HUDEP-2 (cell line): ENCODE results near the gene PLCH1.

Experiments used
- DNase-seq, 76 experiments: peaks; one replicate each; lab custom pipeline; 2025; ENCODE audit not compliant: unreplicated experiment in 76 of 76; lab: John Stamatoyannopoulos, UW

Gene PLCH1

GRCh38 chr3:155365178-155365783 is 379.6 kb downstream of the PLCH1 start:
- DNase-seq = no peak

GRCh38 chr3:155364492-155364891 is 380.4 kb downstream of the PLCH1 start:
- no peak for DNase-seq

- no peak for DNase-seq
Observed at GRCh38 chr3:155363690-155364070, 381.2 kb downstream of the PLCH1 start.

- DNase-seq = no peak
Observed at GRCh38 chr3:155362808-155363689, 381.8 kb downstream of the PLCH1 start.

GRCh38 chr3:155360281-155360680 is 384.6 kb downstream of the PLCH1 start:
- no peak for DNase-seq

- peak in 3 of 76 experiments; percentile 1 to 9 (median 2) for DNase-seq
Observed at GRCh38 chr3:155356594-155357370, 388.1 kb downstream of the PLCH1 start.

- no peak for DNase-seq
Observed at GRCh38 chr3:155354658-155355057, 390.2 kb downstream of the PLCH1 start.

- DNase-seq = peak in 23 of 76 experiments; percentile 1 to 59 (median 22)
Observed at GRCh38 chr3:155352900-155353490, 391.9 kb downstream of the PLCH1 start.

- no peak for DNase-seq
Observed at GRCh38 chr3:155350571-155350970, 394.3 kb downstream of the PLCH1 start.

GRCh38 chr3:155347901-155348300 is 397.0 kb downstream of the PLCH1 start:
- no peak for DNase-seq

- DNase-seq = no peak
Observed at GRCh38 chr3:155342344-155342743, 402.5 kb downstream of the PLCH1 start.

- DNase-seq = no peak
Observed at GRCh38 chr3:155339052-155339451, 405.8 kb downstream of the PLCH1 start.

GRCh38 chr3:155335724-155336354 is 409.0 kb downstream of the PLCH1 start:
- peak in 2 of 76 experiments; percentile 21 to 28 for DNase-seq

GRCh38 chr3:155334914-155335723 is 409.8 kb downstream of the PLCH1 start:
- peak in 72 of 76 experiments; percentile 32 to 93 (median 71) for DNase-seq

GRCh38 chr3:155334215-155334913 is 410.5 kb downstream of the PLCH1 start:
- peak in 5 of 76 experiments; percentile 8 to 57 (median 18) for DNase-seq

- no peak for DNase-seq
Observed at GRCh38 chr3:155332716-155333115, 412.2 kb downstream of the PLCH1 start.

- no peak for DNase-seq
Observed at GRCh38 chr3:155331078-155331477, 413.8 kb downstream of the PLCH1 start.

- DNase-seq = peak in 6 of 76 experiments; percentile 2 to 45 (median 18)
Observed at GRCh38 chr3:155330370-155330769, 414.5 kb downstream of the PLCH1 start.

- DNase-seq = no peak
Observed at GRCh38 chr3:155329513-155330048, 415.3 kb downstream of the PLCH1 start.
